Measurements from ENCODE around the gene MTX1.

MTX1 gene

GRCh38 chr1:155255243-155256007 is 46.9 kb downstream of the MTX1 start, which contains the start of gene ENTREP3:
Gene ENTREP3, minus strand, starts transcription at chr1:155255483. Its CDS starts 606 bp downstream, at chr1:155254877.
- H3K27ac ChIP-seq: peak within 1 kb of the TSS; percentile 81
- 0 out of 2 replicates have a peak, but pooled peaks have one; percentile 32 for TF ChIP-seq ZFX (IDR thresholded peaks at IDR 0.05)
- no peak; the same call in 1 of the 2 replicates for TF ChIP-seq CTCF (conservative IDR thresholded peaks at IDR 0.05)

DNA sequence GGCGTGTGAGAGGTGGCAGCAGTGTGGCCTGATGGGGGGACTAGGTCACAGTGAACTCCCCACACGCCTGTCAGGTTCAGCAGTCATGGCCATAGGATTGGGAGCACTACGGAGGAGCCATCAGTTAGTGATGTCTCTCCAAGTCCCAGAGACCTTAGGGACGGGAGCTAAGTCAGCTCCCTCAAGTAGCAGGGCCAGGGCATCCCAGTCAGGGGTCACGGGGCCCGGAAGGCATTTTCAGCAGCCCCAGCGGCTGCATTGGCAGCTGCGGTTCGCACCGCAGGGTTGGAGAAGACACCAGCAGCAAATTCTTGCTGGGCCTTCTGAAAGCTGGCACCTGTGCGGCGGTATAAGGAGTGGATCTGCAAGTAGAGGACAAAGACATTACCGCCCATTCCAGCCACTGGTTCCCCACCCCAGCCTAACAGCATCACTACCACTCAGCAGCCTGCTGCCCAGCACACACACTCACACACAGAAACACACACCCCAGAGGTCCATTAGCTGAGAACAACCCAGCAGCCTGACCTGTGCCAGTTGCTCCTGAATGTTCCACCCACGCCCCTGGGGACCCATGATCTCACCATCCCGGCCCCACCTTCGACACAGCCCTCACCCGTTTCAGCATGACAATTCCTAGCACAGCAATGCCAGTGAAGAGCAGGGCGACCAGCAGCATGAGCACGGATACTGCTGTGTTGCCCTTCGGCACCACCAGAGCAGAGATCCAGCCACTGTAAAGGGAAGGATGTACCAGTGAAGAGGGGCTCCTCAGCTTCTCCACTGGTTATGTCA is 47.8 kb downstream of the MTX1 start:
- no peak for TF ChIP-seq CTCF (conservative IDR thresholded peaks at IDR 0.05)
- no peak for TF ChIP-seq ZFX (IDR thresholded peaks at IDR 0.05)
- H3K27ac ChIP-seq: no peak overlapping the region; the same call in 1 of the 2 replicates

DNA sequence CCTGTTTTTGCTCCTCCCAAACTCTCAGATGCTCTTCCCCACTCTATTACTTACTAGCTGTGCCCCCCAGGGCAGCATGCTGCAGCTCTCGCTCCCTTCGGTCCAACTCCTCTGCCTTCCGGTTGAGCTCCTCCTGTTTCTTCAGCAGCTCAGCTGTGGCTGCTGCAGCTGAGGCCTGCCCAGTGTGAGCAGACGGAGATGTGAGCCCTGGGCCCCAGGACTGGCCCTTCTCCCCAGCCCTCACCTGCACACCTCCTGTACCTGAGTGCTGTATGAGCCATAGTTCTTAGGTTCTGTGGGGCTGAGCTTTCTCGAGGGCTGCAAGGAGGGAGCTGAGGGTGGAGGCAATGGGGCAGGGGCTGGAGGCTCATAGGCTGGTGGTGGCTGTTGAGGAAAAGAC is 51.8 kb downstream of the MTX1 start:
- no peak overlapping the region for H3K27ac ChIP-seq
- TF ChIP-seq ZFX (IDR thresholded peaks at IDR 0.05) (no peak), CTCF (conservative IDR thresholded peaks at IDR 0.05) (no peak)

- TF ChIP-seq CTCF (conservative IDR thresholded peaks at IDR 0.05) (no peak; the same call in 1 of the 2 replicates), ZFX (IDR thresholded peaks at IDR 0.05) (no peak)
- H3K27ac ChIP-seq: peak overlapping the region; percentile 82
Measured at GRCh38 chr1:155261493-155261851, 53.0 kb downstream of the MTX1 start.

DNA sequence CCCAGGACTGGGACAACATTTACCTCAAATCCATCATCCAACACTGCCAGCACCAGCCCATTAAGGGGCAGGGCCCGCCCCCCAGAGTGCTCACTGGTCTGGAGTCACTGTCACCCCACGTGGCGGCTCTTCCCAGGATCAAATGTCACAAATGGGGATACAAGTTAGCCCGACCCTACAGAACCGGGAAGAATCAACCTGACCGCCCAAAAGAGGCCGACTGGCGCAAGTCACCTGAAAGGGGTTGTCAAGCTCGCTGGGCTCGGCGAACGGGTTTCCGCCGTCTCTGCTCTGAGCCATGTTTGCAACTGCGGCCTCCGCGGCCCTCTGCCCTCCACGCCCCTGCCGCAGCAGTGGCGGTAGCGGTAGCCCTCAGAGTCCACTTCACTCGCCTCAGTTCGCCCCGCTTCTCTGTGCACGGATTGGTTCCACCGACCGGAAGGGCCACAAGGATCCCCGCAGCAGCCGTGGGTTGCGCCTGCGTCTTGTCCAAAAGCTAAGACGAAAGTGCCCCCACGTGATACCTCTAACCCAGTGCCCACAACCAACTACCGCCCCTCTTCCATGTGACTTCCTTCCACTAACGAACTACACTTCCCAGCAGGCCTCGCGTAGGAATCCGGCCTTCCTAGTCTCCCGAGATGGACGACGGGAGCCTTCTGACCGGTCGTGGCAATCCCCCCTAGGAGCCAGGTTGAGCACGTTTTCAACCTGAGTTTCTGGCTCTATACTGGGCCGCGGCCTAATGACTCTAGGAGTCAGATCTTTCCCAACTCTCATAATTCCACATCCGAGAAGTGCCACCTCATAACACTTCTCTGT is 53.6 kb downstream of the MTX1 start, which contains the start of gene SCAMP3:
Gene SCAMP3 (minus strand): TSS at position 509 of the 822 bp plus-strand sequence. CDS start 209 bp downstream, at position 300.
- H3K27ac ChIP-seq: peak within 1 kb of the TSS; percentile 82
- TF ChIP-seq ZFX (IDR thresholded peaks at IDR 0.05) (peak; percentile 49; the same call in 1 of the 2 replicates), CTCF (conservative IDR thresholded peaks at IDR 0.05) (no peak)

DNA sequence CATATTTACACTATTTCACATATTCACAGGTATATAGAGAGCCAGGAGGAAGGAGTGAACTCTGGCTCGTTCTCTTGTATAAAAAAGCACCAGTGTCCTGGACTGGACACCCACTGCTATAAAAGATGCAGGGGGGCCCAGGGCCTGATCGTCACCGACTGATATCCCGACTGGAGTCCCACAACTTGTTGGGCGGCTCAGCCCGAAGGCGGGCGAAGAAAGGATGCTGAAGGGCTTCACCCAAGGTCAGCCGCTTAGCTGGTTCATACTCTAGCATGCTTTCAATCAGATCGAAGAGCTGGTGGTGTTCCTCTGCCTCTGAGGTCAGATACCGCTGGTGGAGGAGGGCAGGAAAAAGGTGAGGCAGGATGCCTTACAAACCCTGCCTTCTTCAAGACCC is 54.6 kb downstream of the MTX1 start:
- no peak for TF ChIP-seq ZFX (IDR thresholded peaks at IDR 0.05)
- no peak for TF ChIP-seq CTCF (conservative IDR thresholded peaks at IDR 0.05)
- peak overlapping the region; percentile 82 for H3K27ac ChIP-seq

Measured in C4-2B (cell line).